Thyroid gland (tissue), 4 donors: Measurements from ENCODE around the gene ZC3H12A.

ENCODE experiments used
- POLR2A ChIP-seq, 2 donors: fragments of 450-650 bp; IDR thresholded peaks; one replicate each; pipeline ENCODE4 v1.6.1; 2017; ENCODE audit warnings: antibody characterized with exemption in 2 of 2, mild to moderate bottlenecking in 2 of 2, moderate library complexity in 1 of 2
- TF ChIP-seq, protein P1 (sequence below), 6 experiments: fragments of 200-600 bp in 3 of 6; fragments of 450-650 bp in 3 of 6; sonication (generic) in 3 of 6; IDR thresholded peaks; one replicate each; pipeline ENCODE4 v1.5.1; 2016 to 2019; ENCODE audit warnings: antibody characterized with exemption in 6 of 6, mild to moderate bottlenecking in 2 of 6, inconsistent platforms in 1 of 6, moderate library complexity in 1 of 6

DNA sequence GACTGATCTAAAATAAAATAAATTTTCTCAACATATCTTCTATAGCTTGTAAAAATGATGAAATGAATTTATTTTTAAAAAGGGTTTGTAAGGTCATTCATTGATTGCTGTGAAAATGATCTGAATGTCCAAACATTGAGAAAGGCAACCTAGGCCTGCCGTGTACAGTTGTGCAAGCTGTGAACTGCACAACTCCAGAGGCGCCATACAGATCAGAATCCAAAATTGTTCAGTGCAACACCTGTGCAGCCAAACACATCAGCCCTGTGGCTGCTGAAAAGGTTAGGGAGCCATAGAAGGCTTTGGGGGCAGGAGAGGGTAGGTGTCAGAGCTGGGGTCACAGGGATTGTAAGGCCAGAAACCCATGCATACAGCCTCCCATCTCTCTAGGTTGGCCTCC lies 9.9 kb upstream of the ZC3H12A start:
- no peak for TF ChIP-seq POLR2A (IDR thresholded peaks at IDR 0.05)
- TF ChIP-seq, protein P1, sequence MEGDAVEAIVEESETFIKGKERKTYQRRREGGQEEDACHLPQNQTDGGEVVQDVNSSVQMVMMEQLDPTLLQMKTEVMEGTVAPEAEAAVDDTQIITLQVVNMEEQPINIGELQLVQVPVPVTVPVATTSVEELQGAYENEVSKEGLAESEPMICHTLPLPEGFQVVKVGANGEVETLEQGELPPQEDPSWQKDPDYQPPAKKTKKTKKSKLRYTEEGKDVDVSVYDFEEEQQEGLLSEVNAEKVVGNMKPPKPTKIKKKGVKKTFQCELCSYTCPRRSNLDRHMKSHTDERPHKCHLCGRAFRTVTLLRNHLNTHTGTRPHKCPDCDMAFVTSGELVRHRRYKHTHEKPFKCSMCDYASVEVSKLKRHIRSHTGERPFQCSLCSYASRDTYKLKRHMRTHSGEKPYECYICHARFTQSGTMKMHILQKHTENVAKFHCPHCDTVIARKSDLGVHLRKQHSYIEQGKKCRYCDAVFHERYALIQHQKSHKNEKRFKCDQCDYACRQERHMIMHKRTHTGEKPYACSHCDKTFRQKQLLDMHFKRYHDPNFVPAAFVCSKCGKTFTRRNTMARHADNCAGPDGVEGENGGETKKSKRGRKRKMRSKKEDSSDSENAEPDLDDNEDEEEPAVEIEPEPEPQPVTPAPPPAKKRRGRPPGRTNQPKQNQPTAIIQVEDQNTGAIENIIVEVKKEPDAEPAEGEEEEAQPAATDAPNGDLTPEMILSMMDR (IDR thresholded peaks at IDR 0.05) = no peak
